CD4-positive, CD25-positive, alpha-beta regulatory T cell (primary cell): Measurements from ENCODE around the gene PAQR5. TPM values are rescaled to one million over a fixed set of nuclear protein-coding genes. Genes with fewer than 3 reads are reported as not detected.

Experiments used
- ATAC-seq, 2 donors: fragments of 150-1000 bp; cut with Tn5 transposase; one replicate each; pipeline ENCODE4 v1.10.0; 2021; ENCODE audit warnings: low read depth in 2 of 2, moderate number of reproducible peaks in 2 of 2, moderate library complexity in 1 of 2
- DNase-seq, 3 donors: peaks; one replicate each; pipeline versions ENCODE4 v3.0.0 to v3.0.0-alpha.2; 2012 to 2022; ENCODE audit warnings: mixed read lengths in 1 of 3
- H3K27ac ChIP-seq: one replicate; pipeline ENCODE4 v1.7.0; 2013; ENCODE audit warnings: mild to moderate bottlenecking, low read length; ENCODE audit not compliant: insufficient read depth, poor library complexity, severe bottlenecking
- H3K27me3 ChIP-seq: one replicate; pipeline ENCODE4 v1.7.0; 2013; ENCODE audit warnings: low read length; ENCODE audit not compliant: control insufficient read depth, insufficient read depth
- H3K36me3 ChIP-seq: one replicate; pipeline ENCODE4 v1.7.0; 2013; ENCODE audit warnings: mild to moderate bottlenecking, low read length, moderate library complexity; ENCODE audit not compliant: control insufficient read depth, insufficient read depth
- H3K4me1 ChIP-seq: 2 replicates; pipeline ENCODE4 v1.7.0; 2013; ENCODE audit warnings: mild to moderate bottlenecking, low read length; ENCODE audit not compliant: insufficient read depth, control insufficient read depth, poor library complexity, severe bottlenecking
- H3K4me3 ChIP-seq: one replicate; pipeline ENCODE4 v1.7.0; 2013; ENCODE audit warnings: low read depth, mild to moderate bottlenecking, low read length, moderate library complexity
- H3K9me3 ChIP-seq, 2 experiments: 1 replicate in 1 of 2; 2 replicates in 1 of 2; pipeline ENCODE4 v1.7.0; 2013; ENCODE audit warnings: low read length in 2 of 2, mild to moderate bottlenecking in 1 of 2, moderate library complexity in 1 of 2; ENCODE audit not compliant: control insufficient read depth in 2 of 2
- H3K27ac Mint-ChIP-seq, 3 donors: one replicate each; pipeline ENCODE4 v1.8.0; 2020 to 2022; ENCODE audit warnings: mild to moderate bottlenecking in 3 of 3, mixed read lengths in 3 of 3, moderate library complexity in 2 of 3
- H3K27me3 Mint-ChIP-seq: one replicate; pipeline ENCODE4 v1.8.0; 2022; ENCODE audit warnings: mild to moderate bottlenecking, mixed read lengths
- H3K36me3 Mint-ChIP-seq: one replicate; pipeline ENCODE4 v1.8.0; 2020; ENCODE audit warnings: mixed read lengths
- H3K4me1 Mint-ChIP-seq, 4 donors: one replicate each; pipeline ENCODE4 v1.8.0; 2020 to 2022; ENCODE audit warnings: mixed read lengths in 4 of 4, mild to moderate bottlenecking in 1 of 4
- H3K4me3 Mint-ChIP-seq, 4 donors: one replicate each; pipeline ENCODE4 v1.8.0; 2020 to 2022; ENCODE audit warnings: mild to moderate bottlenecking in 4 of 4, mixed read lengths in 4 of 4, moderate library complexity in 3 of 4
- H3K9me3 Mint-ChIP-seq, 7 donors: one replicate each; pipeline ENCODE4 v1.8.0; 2020 to 2022; ENCODE audit warnings: mixed read lengths in 7 of 7, mild to moderate bottlenecking in 3 of 7, moderate library complexity in 2 of 7
- polyA plus RNA-seq, 4 donors: library from polyadenylated mRNA; unstranded; fragments of 300-500 nt; fragmentation: Illumina TruSeq; gene quantifications; one replicate each; pipeline ENCODE4 v1.2.3, GENCODE V29; 2021
- total RNA-seq: library from RNA; stranded (reverse); gene quantifications from one replicate; pipeline ENCODE4 v1.2.3, GENCODE V29; 2022

PAQR5 gene
- total and polyA plus RNA-seq, 5 donors from 2014 or later: not detected

GRCh38 chr15:69424001-69424400, 125.3 kb downstream of the PAQR5 start:
- Mint-ChIP-seq H3K36me3 (no peaks in the 10 kb centered on the region), H3K9me3 (no peaks in the 10 kb centered on the region), H3K4me3 (no peak overlapping the region), H3K27ac (no peak overlapping the region), H3K27me3 (no peaks in the 10 kb centered on the region), H3K4me1 (peaks cover 0 to 13% (median 6%) of the 10 kb centered on the region in 4 donors)
- H3K4me3 ChIP-seq: no peak overlapping the region
- ATAC-seq (no peak), DNase-seq (no peak)
- H3K9me3 ChIP-seq: no peaks in the 10 kb centered on the region
- H3K27me3 ChIP-seq: no peaks in the 10 kb centered on the region
- H3K36me3 ChIP-seq: no peaks in the 10 kb centered on the region
- H3K27ac ChIP-seq: no peak overlapping the region
- H3K4me1 ChIP-seq: no peaks in the 10 kb centered on the region

- no peaks in the 10 kb centered on the region for H3K36me3 Mint-ChIP-seq
- H3K27me3 Mint-ChIP-seq: no peaks in the 10 kb centered on the region
- no peak overlapping the region for H3K27ac ChIP-seq
Observed at GRCh38 chr15:69424748-69425413, 126.2 kb downstream of the PAQR5 start.

GRCh38 chr15:69433831-69434230, 135.1 kb downstream of the PAQR5 start:
- ATAC-seq (no peak), DNase-seq (no peak)
- Mint-ChIP-seq H3K27ac (no peak overlapping the region), H3K36me3 (no peaks in the 10 kb centered on the region), H3K9me3 (no peaks in the 10 kb centered on the region), H3K27me3 (no peaks in the 10 kb centered on the region), H3K4me1 (peaks cover 2 to 13% (median 7%) of the 10 kb centered on the region in 4 donors), H3K4me3 (no peak overlapping the region)
- Histone ChIP-seq H3K27ac (no peak overlapping the region), H3K27me3 (no peaks in the 10 kb centered on the region), H3K4me3 (no peak overlapping the region), H3K9me3 (no peaks in the 10 kb centered on the region), H3K4me1 (no peaks in the 10 kb centered on the region), H3K36me3 (no peaks in the 10 kb centered on the region)

More at GRCh38 chr15:69424748-69425413, 126.2 kb downstream of the PAQR5 start:
- H3K27me3 ChIP-seq: no peaks in the 10 kb centered on the region
- H3K4me3 ChIP-seq: no peak overlapping the region
- H3K9me3 ChIP-seq: no peaks in the 10 kb centered on the region
- Mint-ChIP-seq H3K4me1 (peaks cover 0 to 8% (median 2%) of the 10 kb centered on the region in 4 donors), H3K27ac (no peak overlapping the region), H3K9me3 (no peaks in the 10 kb centered on the region), H3K4me3 (no peak overlapping the region)
- no peak for ATAC-seq
- DNase-seq: no peak
- H3K4me1 ChIP-seq: no peaks in the 10 kb centered on the region
- no peaks in the 10 kb centered on the region for H3K36me3 ChIP-seq

GRCh38 chr15:69434238-69434637, 135.5 kb downstream of the PAQR5 start:
- no peaks in the 10 kb centered on the region for H3K36me3 Mint-ChIP-seq
- H3K27me3 Mint-ChIP-seq: no peaks in the 10 kb centered on the region
- no peak for DNase-seq

GRCh38 chr15:69434679-69435078, 136.0 kb downstream of the PAQR5 start:
- H3K4me3 ChIP-seq: no peak overlapping the region
- H3K27ac ChIP-seq: no peak overlapping the region
- no peaks in the 10 kb centered on the region for H3K36me3 ChIP-seq
- peaks cover 2 to 12% (median 7%) of the 10 kb centered on the region in 4 donors for H3K4me1 Mint-ChIP-seq
- H3K27me3 Mint-ChIP-seq: no peaks in the 10 kb centered on the region
- no peaks in the 10 kb centered on the region for H3K27me3 ChIP-seq
- no peaks in the 10 kb centered on the region for H3K36me3 Mint-ChIP-seq
- no peaks in the 10 kb centered on the region for H3K9me3 ChIP-seq
- no peak overlapping the region for H3K27ac Mint-ChIP-seq
- ATAC-seq (no peak), DNase-seq (no peak)
- H3K4me1 ChIP-seq: no peaks in the 10 kb centered on the region
- no peaks in the 10 kb centered on the region for H3K9me3 Mint-ChIP-seq
- no peak overlapping the region for H3K4me3 Mint-ChIP-seq

More at GRCh38 chr15:69434238-69434637, 135.5 kb downstream of the PAQR5 start:
- H3K9me3 Mint-ChIP-seq: no peaks in the 10 kb centered on the region
- Histone ChIP-seq H3K36me3 (no peaks in the 10 kb centered on the region), H3K27me3 (no peaks in the 10 kb centered on the region), H3K9me3 (no peaks in the 10 kb centered on the region), H3K4me3 (no peak overlapping the region), H3K27ac (no peak overlapping the region), H3K4me1 (no peaks in the 10 kb centered on the region)
- no peak for ATAC-seq
- no peak overlapping the region for H3K27ac Mint-ChIP-seq
- H3K4me3 Mint-ChIP-seq: no peak overlapping the region
- peaks cover 2 to 11% (median 7%) of the 10 kb centered on the region in 4 donors for H3K4me1 Mint-ChIP-seq

GRCh38 chr15:69435985-69436384, 137.3 kb downstream of the PAQR5 start:
- Histone ChIP-seq H3K4me1 (no peaks in the 10 kb centered on the region), H3K27ac (no peak overlapping the region), H3K27me3 (no peaks in the 10 kb centered on the region), H3K9me3 (no peaks in the 10 kb centered on the region), H3K4me3 (no peak overlapping the region), H3K36me3 (no peaks in the 10 kb centered on the region)
- ATAC-seq: no peak
- Mint-ChIP-seq H3K4me3 (no peak overlapping the region), H3K27ac (no peak overlapping the region), H3K36me3 (no peaks in the 10 kb centered on the region), H3K27me3 (no peaks in the 10 kb centered on the region), H3K4me1 (peaks cover under 1 to 16% (median 4%) of the 10 kb centered on the region in 4 donors), H3K9me3 (no peaks in the 10 kb centered on the region)
- DNase-seq: no peak

GRCh38 chr15:69436951-69437350, 138.2 kb downstream of the PAQR5 start:
- H3K4me3 Mint-ChIP-seq: no peak overlapping the region
- H3K36me3 Mint-ChIP-seq: no peaks in the 10 kb centered on the region
- no peak overlapping the region for H3K27ac Mint-ChIP-seq
- Histone ChIP-seq H3K4me1 (no peaks in the 10 kb centered on the region), H3K36me3 (no peaks in the 10 kb centered on the region), H3K27me3 (no peaks in the 10 kb centered on the region), H3K9me3 (no peaks in the 10 kb centered on the region), H3K27ac (no peak overlapping the region), H3K4me3 (no peak overlapping the region)
- ATAC-seq: no peak
- no peaks in the 10 kb centered on the region for H3K27me3 Mint-ChIP-seq
- H3K9me3 Mint-ChIP-seq: no peaks in the 10 kb centered on the region
- no peak for DNase-seq
- H3K4me1 Mint-ChIP-seq: peaks cover 0 to 16% (median 3%) of the 10 kb centered on the region in 4 donors

- peaks cover 7% of the 10 kb centered on the region for H3K4me1 ChIP-seq
- no peaks in the 10 kb centered on the region for H3K36me3 ChIP-seq
- H3K27ac ChIP-seq: no peak overlapping the region
- Mint-ChIP-seq H3K4me3 (no peak overlapping the region), H3K27me3 (no peaks in the 10 kb centered on the region), H3K27ac (peak overlapping the region in 1 of 3 donors; percentile 62), H3K9me3 (no peaks in the 10 kb centered on the region), H3K4me1 (peaks cover 11 to 27% (median 14%) of the 10 kb centered on the region in 4 donors), H3K36me3 (no peaks in the 10 kb centered on the region)
- ATAC-seq: no peak
- no peak overlapping the region for H3K4me3 ChIP-seq
- no peaks in the 10 kb centered on the region for H3K9me3 ChIP-seq
- no peak for DNase-seq
- no peaks in the 10 kb centered on the region for H3K27me3 ChIP-seq
Observed at GRCh38 chr15:69439623-69440022, 140.9 kb downstream of the PAQR5 start.
